NCI-H345 treated with DMSO at 0.1 percent for 48 hours (cell line): Measurements from ENCODE around the gene WDR45.

ENCODE experiments used
- DNase-seq: peaks from one replicate; lab custom pipeline; 2025; ENCODE audit not compliant: unreplicated experiment; lab: John Stamatoyannopoulos, UW

The WDR45 gene

GRCh38 chrX:49053223-49054072 lies 26.2 kb downstream of the WDR45 start:
- DNase-seq = peak; percentile 48

- no peak for DNase-seq
These were observed 35.8 kb downstream of the WDR45 start for GRCh38 chrX:49043987-49044281.

GRCh38 chrX:49043220-49043986 lies 36.3 kb downstream of the WDR45 start, which contains the start of gene TFE3:
Gene TFE3, minus strand, starts transcription at chrX:49043357. Its CDS starts 131 bp downstream, at chrX:49043226.
- DNase-seq = peak; percentile 94

- DNase-seq = no peak
These were observed 37.0 kb downstream of the WDR45 start for GRCh38 chrX:49042581-49043219.

- no peak for DNase-seq
These were observed 37.7 kb downstream of the WDR45 start for GRCh38 chrX:49041744-49042580.

GRCh38 chrX:49040376-49040955 lies 39.2 kb downstream of the WDR45 start:
- no peak for DNase-seq

- no peak for DNase-seq
These were observed 39.9 kb downstream of the WDR45 start for GRCh38 chrX:49039598-49040375.

GRCh38 chrX:49037883-49038475 lies 41.7 kb downstream of the WDR45 start:
- DNase-seq = no peak

- DNase-seq = no peak
These were observed 49.4 kb downstream of the WDR45 start for GRCh38 chrX:49030283-49030682.

- no peak for DNase-seq
These were observed 49.8 kb downstream of the WDR45 start for GRCh38 chrX:49029876-49030275.
